ENCODE results near the gene DEAF1. TPM values are rescaled to one million over a fixed set of nuclear protein-coding genes. Genes with fewer than 3 reads are reported as not detected.
A peak's percentile ranks its signal among the peaks of the same experiment; 100 is the strongest.
"Not testable (repeated sequence)": the region's sequence is repeated elsewhere in the genome, so short reads cannot be mapped to it uniquely, and the experiment has no call there.

The DEAF1 gene
- 36.5 TPM for polyA plus RNA-seq (2013, experiment 1 of 2; ENCODE audit: insufficient read length)
- polyA plus RNA-seq (2013, experiment 2 of 2; ENCODE audit: insufficient read length), result 37.3 TPM

- peak; percentile 96 for DNase-seq
Measured at GRCh38 chr11:694563-695287, at the start of gene DEAF1. Gene DEAF1, minus strand, starts transcription at chr11:695222. Its CDS starts 175 bp downstream, at chr11:695047.

- no peak for DNase-seq
Measured at GRCh38 chr11:742571-743201, 47.7 kb upstream of the DEAF1 start.

- no peak for DNase-seq
Measured at GRCh38 chr11:742156-742546, 47.1 kb upstream of the DEAF1 start.

GRCh38 chr11:737899-738298 is 42.9 kb upstream of the DEAF1 start:
- DNase-seq, result not testable (repeated sequence)

- no peak for DNase-seq
Measured at GRCh38 chr11:737366-737765, 42.3 kb upstream of the DEAF1 start.

- DNase-seq, result not testable (repeated sequence)
Measured at GRCh38 chr11:734541-734940, 39.5 kb upstream of the DEAF1 start.

- no peak for DNase-seq
Measured at GRCh38 chr11:733072-733471, 38.0 kb upstream of the DEAF1 start.

- DNase-seq, result no peak
Measured at GRCh38 chr11:729492-730074, 34.6 kb upstream of the DEAF1 start.

- no peak for DNase-seq
Measured at GRCh38 chr11:728901-729491, 34.0 kb upstream of the DEAF1 start.

GRCh38 chr11:727859-728748 is 33.1 kb upstream of the DEAF1 start:
- peak; percentile 48 for DNase-seq

GRCh38 chr11:727281-727701 is 32.3 kb upstream of the DEAF1 start:
- DNase-seq, result no peak

- no peak for DNase-seq
Measured at GRCh38 chr11:726278-727220, 31.5 kb upstream of the DEAF1 start.

- no peak for DNase-seq
Measured at GRCh38 chr11:725624-726202, 30.7 kb upstream of the DEAF1 start.

- DNase-seq, result no peak
Measured at GRCh38 chr11:724778-725386, 29.9 kb upstream of the DEAF1 start.

GRCh38 chr11:724049-724777 is 29.2 kb upstream of the DEAF1 start:
- DNase-seq, result no peak

GRCh38 chr11:723120-723883 is 28.3 kb upstream of the DEAF1 start:
- DNase-seq, result peak; percentile 53

- DNase-seq, result no peak
Measured at GRCh38 chr11:722346-722811, 27.4 kb upstream of the DEAF1 start.

- no peak for DNase-seq
Measured at GRCh38 chr11:721741-722345, 26.8 kb upstream of the DEAF1 start.
